ENCODE measurements around the gene POLRMT. TPM values are rescaled to one million over a fixed set of nuclear protein-coding genes. Genes with fewer than 3 reads are reported as not detected.
"Not testable (repeated sequence)": the region's sequence is repeated elsewhere in the genome, so short reads cannot be mapped to it uniquely, and the experiment has no call there.

The POLRMT gene
- total and polyA plus RNA-seq, 8 donors, result 18.5 to 196 (median 80.9) TPM

DNA sequence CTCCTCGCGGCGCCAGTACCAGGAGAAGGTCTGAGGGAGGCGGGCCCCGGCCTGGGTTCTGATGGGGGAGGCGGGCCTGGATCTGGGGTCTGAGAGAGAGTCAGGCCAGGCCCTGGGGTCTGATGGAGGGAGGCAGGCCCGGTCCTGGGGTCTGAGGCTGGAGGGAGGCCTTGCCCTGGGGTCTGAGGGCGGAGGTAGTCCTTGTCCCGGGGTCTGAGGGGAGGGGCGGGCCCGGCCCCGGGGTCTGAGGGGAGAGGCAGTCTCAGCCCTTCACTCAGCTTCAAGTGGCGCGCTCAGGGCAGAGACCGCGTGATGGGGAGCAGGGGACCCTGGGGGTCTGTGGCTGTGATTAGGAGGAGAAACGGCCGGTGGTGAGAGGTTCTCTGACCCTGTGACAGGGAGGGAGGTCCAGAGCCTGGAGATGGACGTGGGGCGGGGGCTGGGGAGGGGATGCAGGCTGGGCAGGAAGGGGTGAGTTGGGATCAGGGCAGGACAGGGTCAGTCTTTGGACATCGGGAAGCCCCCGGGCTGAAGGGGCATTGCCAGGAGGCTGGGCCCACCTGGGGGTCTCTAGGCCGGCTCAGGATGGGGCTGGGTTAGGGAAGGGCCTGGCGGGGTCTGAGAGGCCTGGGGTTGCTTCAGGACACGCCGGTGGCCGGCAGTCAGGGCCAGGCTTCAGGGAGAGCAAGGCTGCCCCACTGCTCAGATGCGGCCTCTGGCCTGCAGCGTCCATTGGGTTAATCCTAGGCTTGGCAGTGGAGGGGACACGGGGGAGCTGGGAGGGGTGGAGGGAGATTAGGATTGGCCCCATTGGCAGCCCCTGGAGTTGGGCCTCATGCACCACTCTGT, 25.0 kb downstream of the POLRMT start:
- H3K27me3 ChIP-seq, result peaks cover 0 to 48% (median 5%) of the 10 kb centered on the region in 3 donors
- no peaks in the 10 kb centered on the region for H3K36me3 ChIP-seq
- H3K9me3 ChIP-seq, result no peaks in the 10 kb centered on the region
- TF ChIP-seq EP300 (IDR thresholded peaks at IDR 0.05) (no peak), POLR2AphosphoS5 (IDR thresholded peaks at IDR 0.05) (no peak), POLR2A (IDR thresholded peaks at IDR 0.05) (no peak)
- TF ChIP-seq, protein P1, sequence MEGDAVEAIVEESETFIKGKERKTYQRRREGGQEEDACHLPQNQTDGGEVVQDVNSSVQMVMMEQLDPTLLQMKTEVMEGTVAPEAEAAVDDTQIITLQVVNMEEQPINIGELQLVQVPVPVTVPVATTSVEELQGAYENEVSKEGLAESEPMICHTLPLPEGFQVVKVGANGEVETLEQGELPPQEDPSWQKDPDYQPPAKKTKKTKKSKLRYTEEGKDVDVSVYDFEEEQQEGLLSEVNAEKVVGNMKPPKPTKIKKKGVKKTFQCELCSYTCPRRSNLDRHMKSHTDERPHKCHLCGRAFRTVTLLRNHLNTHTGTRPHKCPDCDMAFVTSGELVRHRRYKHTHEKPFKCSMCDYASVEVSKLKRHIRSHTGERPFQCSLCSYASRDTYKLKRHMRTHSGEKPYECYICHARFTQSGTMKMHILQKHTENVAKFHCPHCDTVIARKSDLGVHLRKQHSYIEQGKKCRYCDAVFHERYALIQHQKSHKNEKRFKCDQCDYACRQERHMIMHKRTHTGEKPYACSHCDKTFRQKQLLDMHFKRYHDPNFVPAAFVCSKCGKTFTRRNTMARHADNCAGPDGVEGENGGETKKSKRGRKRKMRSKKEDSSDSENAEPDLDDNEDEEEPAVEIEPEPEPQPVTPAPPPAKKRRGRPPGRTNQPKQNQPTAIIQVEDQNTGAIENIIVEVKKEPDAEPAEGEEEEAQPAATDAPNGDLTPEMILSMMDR (IDR thresholded peaks at IDR 0.05), result no peak
- no peak for DNase-seq
- H3K4me3 ChIP-seq, result no peak overlapping the region
- H3K27ac ChIP-seq, result no peak overlapping the region
- 69 to 81% (median 71%) methylated on average over 24 to 30 of the region's 30 CpGs for WGBS, 5 donors
- peaks cover 10 to 32% (median 26%) of the 10 kb centered on the region in 4 donors for H3K4me1 ChIP-seq
- intact Hi-C loops (cut with DNase I; ENCODE audit: low total_unique reads), result no loop called here

DNA sequence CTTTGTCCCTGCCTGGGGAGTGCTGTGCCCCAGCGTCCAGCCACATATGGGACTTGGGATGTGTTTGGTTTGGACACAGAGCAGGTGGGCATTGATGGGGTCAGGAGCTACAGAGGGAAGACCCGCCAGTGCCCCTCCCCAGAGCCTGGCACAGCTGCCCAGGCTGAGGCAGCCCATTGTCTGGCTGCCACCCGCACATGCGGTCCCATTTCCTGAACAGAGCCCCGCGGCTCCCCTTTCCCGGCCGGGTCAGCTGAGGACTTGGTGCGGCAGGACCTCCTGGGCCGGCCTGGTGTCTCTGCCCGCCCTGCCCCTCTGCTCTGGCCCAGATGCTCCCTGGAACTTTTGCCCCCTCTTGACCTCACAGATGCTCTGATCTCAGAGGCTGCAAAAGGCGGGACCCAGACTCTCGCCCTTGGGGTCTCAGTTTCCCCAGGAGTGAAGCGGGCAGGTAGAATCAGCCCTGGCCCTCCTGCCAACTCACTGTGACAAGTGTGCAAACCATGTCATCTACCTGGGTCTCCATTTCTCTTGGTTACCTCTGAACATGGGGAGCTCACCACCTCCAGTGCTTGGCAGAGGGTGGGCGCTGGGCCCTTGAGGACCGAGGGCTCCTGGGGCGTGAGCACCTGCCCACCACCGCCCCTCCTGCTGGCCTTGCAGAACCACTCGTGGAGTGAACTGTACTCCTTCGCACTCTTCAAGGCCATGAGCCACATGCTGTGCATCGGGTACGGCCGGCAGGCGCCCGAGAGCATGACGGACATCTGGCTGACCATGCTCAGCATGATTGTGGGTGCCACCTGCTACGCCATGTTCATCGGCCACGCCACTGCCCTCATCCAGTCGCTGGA, 25.8 kb downstream of the POLRMT start:
- TF ChIP-seq EP300 (IDR thresholded peaks at IDR 0.05) (no peak), POLR2A (IDR thresholded peaks at IDR 0.05) (no peak), POLR2AphosphoS5 (IDR thresholded peaks at IDR 0.05) (no peak)
- TF ChIP-seq, protein P1 (IDR thresholded peaks at IDR 0.05), result no peak
- Histone ChIP-seq H3K27ac (no peak overlapping the region), H3K27me3 (peaks cover 0 to 48% (median 5%) of the 10 kb centered on the region in 3 donors), H3K4me3 (no peak overlapping the region), H3K9me3 (no peaks in the 10 kb centered on the region), H3K36me3 (no peaks in the 10 kb centered on the region), H3K4me1 (peaks cover 10 to 32% (median 26%) of the 10 kb centered on the region in 4 donors)
- DNase-seq, result no peak
- 83 to 89% (median 88%) methylated on average over 9 to 30 of the region's 30 CpGs for WGBS, 5 donors
- intact Hi-C loops (cut with DNase I; ENCODE audit: low total_unique reads), result no loop called here

DNA sequence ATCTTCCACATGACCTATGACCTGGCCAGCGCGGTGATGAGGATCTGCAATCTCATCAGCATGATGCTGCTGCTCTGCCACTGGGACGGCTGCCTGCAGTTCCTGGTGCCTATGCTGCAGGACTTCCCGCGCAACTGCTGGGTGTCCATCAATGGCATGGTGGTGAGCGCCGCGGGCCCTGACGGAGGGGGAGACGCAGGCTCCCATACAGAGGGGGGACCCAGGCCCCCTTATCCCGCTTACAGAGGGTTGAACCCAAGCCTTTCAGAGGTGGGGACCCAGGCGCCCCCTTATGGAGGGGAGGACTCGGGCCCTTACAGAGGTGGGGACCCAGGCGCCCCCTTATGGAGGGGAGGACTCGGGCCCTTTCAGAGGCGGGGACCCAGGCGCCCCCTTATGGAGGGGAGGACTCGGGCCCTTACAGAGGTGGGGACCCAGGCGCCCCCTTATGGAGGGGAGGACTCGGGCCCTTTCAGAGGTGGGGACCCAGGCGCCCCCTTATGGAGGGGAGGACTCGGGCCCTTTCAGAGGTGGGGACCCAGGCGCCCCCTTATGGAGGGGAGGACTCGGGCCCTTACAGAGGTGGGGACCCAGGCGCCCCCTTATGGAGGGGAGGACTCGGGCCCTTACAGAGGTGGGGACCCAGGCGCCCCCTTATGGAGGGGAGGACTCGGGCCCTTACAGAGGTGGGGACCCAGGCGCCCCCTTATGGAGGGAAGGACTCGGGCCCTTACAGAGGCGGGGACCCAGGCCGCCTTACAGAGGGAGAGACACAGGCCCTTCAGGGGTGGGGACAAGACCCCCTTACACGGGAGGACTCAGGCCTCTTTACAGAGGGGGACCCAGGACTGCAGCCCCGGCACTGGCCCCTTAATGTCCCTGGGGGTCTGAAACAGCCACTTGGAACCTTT, 28.0 kb downstream of the POLRMT start:
- H3K27me3 ChIP-seq, result peaks cover 0 to 31% (median 0%) of the 10 kb centered on the region in 3 donors
- DNase-seq; H3K4me3 ChIP-seq; H3K9me3 ChIP-seq; H3K36me3 ChIP-seq; intact Hi-C loops (cut with DNase I; ENCODE audit: low total_unique reads); H3K27ac ChIP-seq: not testable (repeated sequence)
- WGBS, 5 donors, result 72 to 97% (median 81%) methylated on average over 6 to 30 of the region's 34 CpGs
- peaks cover 5 to 19% (median 14%) of the 10 kb centered on the region in 4 donors for H3K4me1 ChIP-seq

DNA sequence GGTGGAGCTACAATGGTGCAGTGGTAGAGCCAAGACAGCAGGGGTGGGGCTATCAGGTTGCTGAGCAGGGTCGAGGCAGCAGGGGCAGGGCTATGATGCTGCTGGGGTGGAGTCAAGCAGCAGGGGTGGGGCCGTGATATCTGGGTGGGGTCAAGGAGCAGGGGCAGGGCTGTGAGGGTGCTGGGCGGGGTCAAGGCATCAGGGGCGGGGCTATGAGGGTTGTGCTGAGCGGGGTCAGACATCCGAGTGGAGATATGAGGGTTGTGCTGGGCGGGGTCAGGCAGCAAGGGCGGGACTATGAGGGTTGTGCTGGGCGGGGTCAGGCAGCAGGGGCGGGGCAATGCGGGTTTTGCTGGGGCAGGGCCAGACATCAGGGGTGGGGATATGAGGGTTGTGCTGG, 29.0 kb downstream of the POLRMT start:
- H3K9me3 ChIP-seq, result no peaks in the 10 kb centered on the region
- intact Hi-C loops (cut with DNase I; ENCODE audit: low total_unique reads), result no loop called here
- TF ChIP-seq, protein P1 (IDR thresholded peaks at IDR 0.05), result no peak
- TF ChIP-seq EP300 (IDR thresholded peaks at IDR 0.05) (no peak), POLR2AphosphoS5 (IDR thresholded peaks at IDR 0.05) (no peak), POLR2A (IDR thresholded peaks at IDR 0.05) (no peak)
- 69 to 85% (median 72%) methylated on average over 10 to 11 of the region's 11 CpGs for WGBS, 5 donors
- H3K27me3 ChIP-seq, result peaks cover 0 to 21% (median 0%) of the 10 kb centered on the region in 3 donors
- no peak overlapping the region for H3K27ac ChIP-seq
- no peaks in the 10 kb centered on the region for H3K36me3 ChIP-seq
- no peak for DNase-seq
- H3K4me1 ChIP-seq, result peaks cover 0 to 10% (median 7%) of the 10 kb centered on the region in 4 donors
- H3K4me3 ChIP-seq, result no peak overlapping the region

DNA sequence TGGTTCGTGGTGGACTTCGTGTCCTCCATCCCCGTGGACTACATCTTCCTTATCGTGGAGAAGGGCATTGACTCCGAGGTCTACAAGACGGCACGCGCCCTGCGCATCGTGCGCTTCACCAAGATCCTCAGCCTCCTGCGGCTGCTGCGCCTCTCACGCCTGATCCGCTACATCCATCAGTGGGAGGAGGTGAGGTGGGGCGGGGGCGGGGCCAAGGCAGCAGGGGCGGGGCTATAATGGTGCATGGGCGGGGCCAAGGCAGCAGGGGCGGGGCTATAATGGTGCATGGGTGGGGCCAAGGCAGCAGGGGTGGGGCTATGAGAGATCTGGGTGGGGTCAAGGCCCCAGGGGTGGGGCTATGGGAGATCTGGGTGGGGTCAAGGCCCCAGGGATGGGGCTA, 29.6 kb downstream of the POLRMT start:
- H3K36me3 ChIP-seq; H3K4me1 ChIP-seq; DNase-seq; H3K4me3 ChIP-seq; H3K27ac ChIP-seq; intact Hi-C loops (cut with DNase I; ENCODE audit: low total_unique reads); H3K9me3 ChIP-seq: not testable (repeated sequence)
- WGBS, 5 donors, result 85 to 93% (median 91%) methylated on average over 13 to 20 of the region's 20 CpGs
- peaks cover 0 to 16% (median 0%) of the 10 kb centered on the region in 3 donors for H3K27me3 ChIP-seq

DNA sequence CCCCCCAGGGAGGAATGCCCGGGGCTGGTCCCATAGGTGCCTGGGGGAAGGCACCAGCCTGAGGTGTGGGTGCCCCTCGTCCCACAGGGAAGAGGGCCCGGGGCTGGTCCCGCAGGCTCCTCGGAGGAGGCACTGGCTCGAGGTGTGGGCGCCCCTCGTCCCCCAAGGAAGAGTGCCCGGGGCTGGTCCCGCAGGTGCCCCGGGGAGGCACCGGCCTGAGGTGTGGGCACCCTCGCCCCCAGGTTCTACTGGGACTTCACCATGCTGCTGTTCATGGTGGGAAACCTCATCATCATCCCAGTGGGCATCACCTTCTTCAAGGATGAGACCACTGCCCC, 30.1 kb downstream of the POLRMT start:
- H3K4me1 ChIP-seq; intact Hi-C loops (cut with DNase I; ENCODE audit: low total_unique reads); H3K27ac ChIP-seq; DNase-seq; H3K4me3 ChIP-seq; H3K9me3 ChIP-seq; H3K36me3 ChIP-seq: not testable (repeated sequence)
- peaks cover 0 to 11% (median 0%) of the 10 kb centered on the region in 3 donors for H3K27me3 ChIP-seq
- WGBS, 5 donors, result 60 to 89% (median 87%) methylated on average over 1 to 13 of the region's 13 CpGs

Measured in stomach (tissue), 9 donors.